IMR-90 (cell line): ENCODE results near the gene GJC2. TPM values are rescaled to one million over a fixed set of nuclear protein-coding genes. Genes with fewer than 3 reads are reported as not detected.

Experiments used
- ATAC-seq: fragments of 200-7000 bp; cut with Tn5 transposase; 2 replicates; pipeline ENCODE4 v1.9.1; 2020; ENCODE audit warnings: low read depth, mild to moderate bottlenecking, moderate library complexity
- BruUV-seq: library from RNA; stranded (reverse); fragments of 400-500 nt; replicated peaks from 2 replicates; lab custom pipeline; 2021; lab: Mats Ljungman, UMichigan
- CTCF ChIA-PET: fragments of 300-600 bp; formaldehyde crosslinking; extraction: SDS; loops from one replicate; lab custom pipeline; 2021; ENCODE audit warnings: antibody characterized with exemption; lab: Yijun Ruan, JAX
- POLR2A ChIA-PET: fragments of 300-600 bp; sonication (Branson Sonifier 250); formaldehyde crosslinking; loops from one replicate; lab custom pipeline; 2022; ENCODE audit warnings: antibody characterized with exemption; ENCODE audit not compliant: unreplicated experiment; lab: Charles Lee
- DNase-seq: peaks from one replicate; pipeline ENCODE4 v3.0.0; 2013
- H2AFZ ChIP-seq: replicated peaks from 2 replicates; pipeline ENCODE3; 2013; ENCODE audit warnings: low read length, mild to moderate bottlenecking; ENCODE audit not compliant: poor library complexity
- H2AK5ac ChIP-seq: 2 replicates; pipeline ENCODE4 v1.6.1; 2013; ENCODE audit warnings: low read depth, low read length, inconsistent platforms
- H2AK9ac ChIP-seq: replicated peaks from 2 replicates; pipeline ENCODE3; 2013; ENCODE audit warnings: mild to moderate bottlenecking, low read depth, low read length, moderate library complexity; ENCODE audit not compliant: poor library complexity
- H2BK120ac ChIP-seq: 2 replicates; pipeline ENCODE4 v1.6.1; 2013; ENCODE audit warnings: low read depth, low read length, inconsistent platforms
- H2BK15ac ChIP-seq: 3 replicates; pipeline ENCODE4 v1.6.1; 2013; ENCODE audit warnings: low read depth, low read length, inconsistent platforms
- H2BK20ac ChIP-seq: 2 replicates; pipeline ENCODE4 v1.6.1; 2013; ENCODE audit warnings: low read depth, mild to moderate bottlenecking, inconsistent platforms, low read length, moderate library complexity
- H2BK5ac ChIP-seq: 2 replicates; pipeline ENCODE4 v1.6.1; 2013; ENCODE audit warnings: mild to moderate bottlenecking, low read depth, low read length, inconsistent platforms; ENCODE audit not compliant: poor library complexity, severe bottlenecking
- H3K14ac ChIP-seq: replicated peaks from 2 replicates; pipeline ENCODE4 v1.6.1; 2013; ENCODE audit warnings: low read depth, low read length, inconsistent platforms
- H3K18ac ChIP-seq: 2 replicates; pipeline ENCODE4 v1.6.1; 2013; ENCODE audit warnings: low read depth, low read length, control low read depth
- H3K23ac ChIP-seq: 2 replicates; pipeline ENCODE4 v1.6.1; 2013; ENCODE audit warnings: low read depth, low read length, inconsistent platforms
- H3K27ac ChIP-seq: 2 replicates; pipeline ENCODE4 v1.5.1; 2013; ENCODE audit warnings: mild to moderate bottlenecking, control low read depth, low read length; ENCODE audit not compliant: insufficient read depth
- H3K27me3 ChIP-seq: 2 replicates; pipeline ENCODE4 v1.6.1; 2013; ENCODE audit warnings: low read length; ENCODE audit not compliant: control insufficient read depth, insufficient read depth
- H3K36me3 ChIP-seq: 2 replicates; pipeline ENCODE4 v1.6.1; 2013; ENCODE audit warnings: low read length, mixed read lengths; ENCODE audit not compliant: control insufficient read depth, insufficient read depth
- H3K4ac ChIP-seq: 2 replicates; pipeline ENCODE4 v1.6.1; 2013; ENCODE audit warnings: low read depth, low read length, inconsistent platforms
- H3K4me1 ChIP-seq: 2 replicates; pipeline ENCODE4 v1.6.1; 2013; ENCODE audit warnings: low read length, mixed read lengths; ENCODE audit not compliant: control insufficient read depth, insufficient read depth
- H3K4me2 ChIP-seq: 2 replicates; pipeline ENCODE4 v1.6.1; 2013; ENCODE audit warnings: low read depth, mild to moderate bottlenecking, control low read depth, low read length, moderate library complexity
- H3K4me3 ChIP-seq: 2 replicates; pipeline ENCODE4 v1.5.1; 2013; ENCODE audit warnings: low read depth, mild to moderate bottlenecking, control low read depth, low read length, moderate library complexity; ENCODE audit not compliant: insufficient read depth
- H3K56ac ChIP-seq: 2 replicates; pipeline ENCODE4 v1.6.1; 2013; ENCODE audit warnings: low read length, inconsistent platforms; ENCODE audit not compliant: insufficient read depth; ENCODE audit errors: extremely low read depth
- H3K79me1 ChIP-seq, 2 experiments: 2 replicates each; pipeline ENCODE4 v1.6.1; 2013; ENCODE audit warnings: low read length in 2 of 2, inconsistent platforms in 1 of 2, low read depth in 1 of 2
- H3K9ac ChIP-seq: 2 replicates; pipeline ENCODE4 v1.6.1; 2013; ENCODE audit warnings: low read depth, low read length, control low read depth
- H3K9me1 ChIP-seq: 2 replicates; pipeline ENCODE4 v1.6.1; 2013; ENCODE audit warnings: low read length, inconsistent platforms; ENCODE audit not compliant: insufficient read depth
- H3K9me3 ChIP-seq: 2 replicates; pipeline ENCODE4 v1.6.1; 2013; ENCODE audit warnings: low read length; ENCODE audit not compliant: control insufficient read depth, insufficient read depth
- H4K20me1 ChIP-seq: 2 replicates; pipeline ENCODE4 v1.6.1; 2013; ENCODE audit warnings: low read length, inconsistent platforms; ENCODE audit not compliant: insufficient read depth
- H4K5ac ChIP-seq: 2 replicates; pipeline ENCODE4 v1.6.1; 2013; ENCODE audit warnings: mild to moderate bottlenecking, low read depth, low read length, control low read depth
- H4K8ac ChIP-seq, 2 experiments: 2 replicates each; pipeline ENCODE4 v1.6.1; 2013; ENCODE audit warnings: low read depth in 2 of 2, low read length in 2 of 2, control low read depth in 1 of 2, inconsistent platforms in 1 of 2
- H4K91ac ChIP-seq: 2 replicates; pipeline ENCODE4 v1.6.1; 2013; ENCODE audit warnings: low read depth, low read length, inconsistent platforms; ENCODE audit not compliant: insufficient read depth
- CEBPB ChIP-seq: IDR thresholded peaks from 2 replicates; pipeline ENCODE4 v1.6.1; 2012; ENCODE audit warnings: low read depth, low read length, improper control_type of control experiment
- POLR2A ChIP-seq: IDR thresholded peaks from 2 replicates; pipeline ENCODE4 v1.6.1; 2012; ENCODE audit warnings: mild to moderate bottlenecking, low read depth, low read length
- WGBS, 2 experiments: methylation state at CpG; one replicate each; pipeline versions ENCODE4 v1.1.5 to v1.1.7; 2013; ENCODE audit warnings: missing lambda C conversion rate in 2 of 2; ENCODE audit not compliant: insufficient read length in 1 of 2; ENCODE audit errors: extremely low coverage in 2 of 2; 5-methylcytosine and 5-hydroxymethylcytosine counted together
- dilution Hi-C: fragments of 300-500 bp; cut with HindIII; formaldehyde crosslinking; loops from one replicate; pipeline ENCODE4 v1.14.3; 2018; ENCODE audit warnings: low sequenced_read_pairs; ENCODE audit not compliant: unreplicated experiment
- in situ Hi-C: fragments of 300-500 bp; cut with MboI; formaldehyde crosslinking; loops from 3 replicates; pipeline ENCODE4 v1.14.3; 2019; ENCODE audit warnings: low sequenced_read_pairs, inconsistent platforms, mixed read lengths
- intact Hi-C: fragments of 100-400 bp; cut with micrococcal nuclease; formaldehyde crosslinking; loops from 2 replicates; pipeline ENCODE4 v1.10.0; 2022
- polyA plus RNA-seq, 3 experiments: library from polyadenylated mRNA; depleted of rRNA; stranded (reverse); fragments of >200 nt; gene quantifications; 2 replicates each; pipeline ENCODE4 v1.2.3, GENCODE V29; 2012; ENCODE audit warnings: low replicate concordance in 1 of 3
- total RNA-seq: library from RNA; depleted of rRNA; stranded (reverse); fragments of >200 nt; gene quantifications from 2 replicates; pipeline ENCODE4 v1.2.3, GENCODE V29; 2012

Gene GJC2
- total and polyA plus RNA-seq, 2 of the 4 experiments (the other 2 are of a cell fraction): 1.1 to 1.7 TPM

- H3K18ac ChIP-seq: no peak overlapping the region
- no peaks in the 10 kb centered on the region for H3K9me3 ChIP-seq
- H3K79me1 ChIP-seq: peaks cover 7 to 55% of the 10 kb centered on the region in 2 experiments; a peak in 3 of 4 replicates
- H3K56ac ChIP-seq: no peak overlapping the region
- peak overlapping the region; percentile 71; the same call in 1 of the 2 replicates for H3K4me2 ChIP-seq
- ChIA-PET CTCF (no interaction called here), POLR2A (no interaction called here)
- H2BK5ac ChIP-seq: no peak overlapping the region
- no peak overlapping the region for H3K9ac ChIP-seq
- TF ChIP-seq POLR2A: peak; percentile 15; the same call in 1 of the 2 replicates
- no peak for TF ChIP-seq CEBPB
- H3K4ac ChIP-seq: no peak overlapping the region
- intact Hi-C loops (loop anchor here (5.0 kb wide), 1 partner anchor 41 kb away; the partner anchor contains the start of gene GUK1), in situ Hi-C loops (no loop called here), dilution Hi-C loops (no loop called here)
- 74% methylated on average over 5 of the region's 15 CpGs; no CpG with 5 or more reads in 1 of the 2 experiments for WGBS, 2 experiments
- H3K14ac ChIP-seq: no peak overlapping the region
- no peak overlapping the region for H2BK120ac ChIP-seq
- DNase-seq (no peak), ATAC-seq (no peak)
- H2AK5ac ChIP-seq: no peak overlapping the region
- no peak overlapping the region for H3K23ac ChIP-seq
- peaks cover 7% of the 10 kb centered on the region; the same call in 1 of the 2 replicates for H3K4me1 ChIP-seq
- no peak overlapping the region for H2AK9ac ChIP-seq
- H4K20me1 ChIP-seq: peaks cover 53% of the 10 kb centered on the region
- peaks cover 17% of the 10 kb centered on the region for H3K9me1 ChIP-seq
- no peak overlapping the region for H3K4me3 ChIP-seq
- no peak overlapping the region for H4K91ac ChIP-seq
- peak overlapping the region; percentile 67 for H2AFZ ChIP-seq
- no peak overlapping the region for H2BK15ac ChIP-seq
- peaks cover 48% of the 10 kb centered on the region for H3K36me3 ChIP-seq
- H2BK20ac ChIP-seq: no peak overlapping the region
- BruUV-seq: no TSS peak
- H3K27me3 ChIP-seq: no peaks in the 10 kb centered on the region
- H3K27ac ChIP-seq: no peak overlapping the region
- H4K8ac ChIP-seq: no peak overlapping the region
- no peak overlapping the region; the same call in 1 of the 2 replicates for H4K5ac ChIP-seq
Measured at GRCh38 chr1:228101614-228101993, 48.1 kb upstream of the GJC2 start.
